ENCODE results near the gene SEZ6. TPM values are rescaled to one million over a fixed set of nuclear protein-coding genes. Genes with fewer than 3 reads are reported as not detected.
A peak's percentile ranks its signal among the peaks of the same experiment; 100 is the strongest.

The SEZ6 gene
- total and polyA plus RNA-seq, 2 donors (not counting 1 experiment from before 2014, with no cell fraction given), result not detected

- Histone ChIP-seq H3K36me3 (ENCODE audit: control insufficient read depth, insufficient read depth, low read length) (peaks cover 5% of the 10 kb centered on the region), H3K9me3 (ENCODE audit: control insufficient read depth, insufficient read depth, low read depth, low read length) (no peaks in the 10 kb centered on the region), H4K20me1 (ENCODE audit: control insufficient read depth, extremely low read depth, insufficient read depth, low read length) (peaks cover 3% of the 10 kb centered on the region), H3K9ac (ENCODE audit: insufficient read depth, low read length) (no peak overlapping the region), H3K79me2 (ENCODE audit: control insufficient read depth, insufficient read depth, low read length) (peaks cover 56% of the 10 kb centered on the region), H3K4me2 (ENCODE audit: extremely low read depth, insufficient read depth, low read length) (no peak overlapping the region), H2AFZ (ENCODE audit: low read length) (no peak overlapping the region), H3K4me3 (replicated peaks in 1 of 4; ENCODE audit: control extremely low read depth in 1 of 4, insufficient read depth in 1 of 4, low read depth in 3 of 4, low read length in 4 of 4) (no peak overlapping the region), H3K4me1 (ENCODE audit: control insufficient read depth, extremely low read depth, insufficient read depth, low read length) (peaks cover 13% of the 10 kb centered on the region), H3K27ac (ENCODE audit: insufficient read depth, low read length) (no peak overlapping the region), H3K27me3 (ENCODE audit: control insufficient read depth, insufficient read depth, low read length) (no peaks in the 10 kb centered on the region)
- TF ChIP-seq EZH2 (IDR thresholded peaks at IDR 0.05; ENCODE audit: low read length, missing control alignments) (no peak), CTCF (conservative IDR thresholded peaks at IDR 0.05 in 1 of 2, IDR thresholded peaks at IDR 0.05 in 1 of 2; ENCODE audit: low read depth in 1 of 2, low read length in 2 of 2) (no peak)
- peak in 1 of 2 donors; percentile 60 for DNase-seq (ENCODE audit: low read depth in 2 of 2)
These were observed 77.8 kb downstream of the SEZ6 start for GRCh38 chr17:28928061-28928460.

- no peaks in the 10 kb centered on the region for H3K27me3 ChIP-seq (ENCODE audit: control insufficient read depth, insufficient read depth, low read length)
- peaks cover 45% of the 10 kb centered on the region for H3K79me2 ChIP-seq (ENCODE audit: control insufficient read depth, insufficient read depth, low read length)
- peaks cover 5% of the 10 kb centered on the region for H3K36me3 ChIP-seq (ENCODE audit: control insufficient read depth, insufficient read depth, low read length)
- H3K27ac ChIP-seq (ENCODE audit: insufficient read depth, low read length), result peak overlapping the region; percentile 28
- H3K4me1 ChIP-seq (ENCODE audit: control insufficient read depth, extremely low read depth, insufficient read depth, low read length), result peaks cover 13% of the 10 kb centered on the region
- H3K4me3 ChIP-seq (replicated peaks in 1 of 4; ENCODE audit: control extremely low read depth in 1 of 4, insufficient read depth in 1 of 4, low read depth in 3 of 4, low read length in 4 of 4), result no peak overlapping the region
- peak in 1 of 2 donors; percentile 17 for DNase-seq (ENCODE audit: low read depth in 2 of 2)
- no peak overlapping the region for H3K9ac ChIP-seq (ENCODE audit: insufficient read depth, low read length)
- H2AFZ ChIP-seq (ENCODE audit: low read length), result no peak overlapping the region
- H4K20me1 ChIP-seq (ENCODE audit: control insufficient read depth, extremely low read depth, insufficient read depth, low read length), result peaks cover 3% of the 10 kb centered on the region
- TF ChIP-seq CTCF (conservative IDR thresholded peaks at IDR 0.05 in 1 of 2, IDR thresholded peaks at IDR 0.05 in 1 of 2; ENCODE audit: low read depth in 1 of 2, low read length in 2 of 2), result no peak
- no peak for TF ChIP-seq EZH2 (IDR thresholded peaks at IDR 0.05; ENCODE audit: low read length, missing control alignments)
- H3K9me3 ChIP-seq (ENCODE audit: control insufficient read depth, insufficient read depth, low read depth, low read length), result no peaks in the 10 kb centered on the region
- H3K4me2 ChIP-seq (ENCODE audit: extremely low read depth, insufficient read depth, low read length), result no peak overlapping the region
These were observed 79.0 kb downstream of the SEZ6 start for GRCh38 chr17:28926786-28927185.

GRCh38 chr17:28926366-28926765, 79.5 kb downstream of the SEZ6 start:
- no peaks in the 10 kb centered on the region for H3K27me3 ChIP-seq (ENCODE audit: control insufficient read depth, insufficient read depth, low read length)
- no peak overlapping the region for H3K9ac ChIP-seq (ENCODE audit: insufficient read depth, low read length)
- peak overlapping the region; percentile 28 for H3K27ac ChIP-seq (ENCODE audit: insufficient read depth, low read length)
- peaks cover 13% of the 10 kb centered on the region for H3K4me1 ChIP-seq (ENCODE audit: control insufficient read depth, extremely low read depth, insufficient read depth, low read length)
- peaks cover 5% of the 10 kb centered on the region for H3K36me3 ChIP-seq (ENCODE audit: control insufficient read depth, insufficient read depth, low read length)
- peaks cover 42% of the 10 kb centered on the region for H3K79me2 ChIP-seq (ENCODE audit: control insufficient read depth, insufficient read depth, low read length)
- peaks cover 3% of the 10 kb centered on the region for H4K20me1 ChIP-seq (ENCODE audit: control insufficient read depth, extremely low read depth, insufficient read depth, low read length)
- no peaks in the 10 kb centered on the region for H3K9me3 ChIP-seq (ENCODE audit: control insufficient read depth, insufficient read depth, low read depth, low read length)
- no peak overlapping the region for H3K4me3 ChIP-seq (replicated peaks in 1 of 4; ENCODE audit: control extremely low read depth in 1 of 4, insufficient read depth in 1 of 4, low read depth in 3 of 4, low read length in 4 of 4)
- no peak for DNase-seq (ENCODE audit: low read depth in 2 of 2)
- no peak overlapping the region for H3K4me2 ChIP-seq (ENCODE audit: extremely low read depth, insufficient read depth, low read length)
- H2AFZ ChIP-seq (ENCODE audit: low read length), result no peak overlapping the region
- TF ChIP-seq EZH2 (IDR thresholded peaks at IDR 0.05; ENCODE audit: low read length, missing control alignments) (no peak), CTCF (conservative IDR thresholded peaks at IDR 0.05 in 1 of 2, IDR thresholded peaks at IDR 0.05 in 1 of 2; ENCODE audit: low read depth in 1 of 2, low read length in 2 of 2) (no peak)
